Measurements from ENCODE around the gene RTTN. TPM values are rescaled to one million over a fixed set of nuclear protein-coding genes. Genes with fewer than 3 reads are reported as not detected.

RTTN gene
- polyA plus RNA-seq, 3 donors: 0.22 to 2.7 (median 0.25) TPM

GRCh38 chr18:70037431-70038061 lies 167.9 kb downstream of the RTTN start:
- Histone ChIP-seq H3K4me3 (replicated peaks in 1 of 3; ENCODE audit: low read depth in 2 of 3, low read length in 3 of 3) (no peak overlapping the region), H4K20me1 (ENCODE audit: insufficient read depth, low read length) (no peaks in the 10 kb centered on the region), H3K36me3 (replicated peaks in 1 of 2; ENCODE audit: control insufficient read depth in 1 of 2, insufficient read depth in 2 of 2, low read length in 2 of 2) (peaks cover 0 to 8% of the 10 kb centered on the region in 2 donors), H3K4me1 (ENCODE audit: control insufficient read depth in 1 of 2, insufficient read depth in 2 of 2, low read length in 2 of 2) (no peaks in the 10 kb centered on the region), H3K27ac (ENCODE audit: low read depth in 1 of 2, low read length in 2 of 2) (no peak overlapping the region), H3K9me3 (replicated peaks in 1 of 2; ENCODE audit: control insufficient read depth in 1 of 2, insufficient read depth in 1 of 2, low read length in 2 of 2) (no peaks in the 10 kb centered on the region), H3K4me2 (replicated peaks; ENCODE audit: extremely low read depth, low read length, poor library complexity, severe bottlenecking) (no peak overlapping the region), H3K27me3 (ENCODE audit: control insufficient read depth in 2 of 2, insufficient read depth in 2 of 2, low read length in 2 of 2) (no peaks in the 10 kb centered on the region), H3K9ac (ENCODE audit: insufficient read depth, low read length, poor library complexity, severe bottlenecking) (no peak overlapping the region), H3K79me2 (ENCODE audit: insufficient read depth, low read length) (no peaks in the 10 kb centered on the region), H2AFZ (ENCODE audit: insufficient read depth, low read depth, low read length, poor library complexity, severe bottlenecking) (no peak overlapping the region)
- Mint-ChIP-seq H3K4me1 (peaks cover 4% of the 10 kb centered on the region), H3K27ac (peak overlapping the region in 3 of 7 donors; percentile 21 to 50 (median 34)), H3K9me3 (peaks cover 0 to 10% (median 5%) of the 10 kb centered on the region in 7 donors), H3K36me3 (peaks cover 29 to 43% of the 10 kb centered on the region in 2 donors), H3K27me3 (ENCODE audit: low read depth in 3 of 3) (peaks cover 0 to 1% (median 0%) of the 10 kb centered on the region in 3 donors), H3K4me3 (no peak overlapping the region)
- TF ChIP-seq, protein P1, sequence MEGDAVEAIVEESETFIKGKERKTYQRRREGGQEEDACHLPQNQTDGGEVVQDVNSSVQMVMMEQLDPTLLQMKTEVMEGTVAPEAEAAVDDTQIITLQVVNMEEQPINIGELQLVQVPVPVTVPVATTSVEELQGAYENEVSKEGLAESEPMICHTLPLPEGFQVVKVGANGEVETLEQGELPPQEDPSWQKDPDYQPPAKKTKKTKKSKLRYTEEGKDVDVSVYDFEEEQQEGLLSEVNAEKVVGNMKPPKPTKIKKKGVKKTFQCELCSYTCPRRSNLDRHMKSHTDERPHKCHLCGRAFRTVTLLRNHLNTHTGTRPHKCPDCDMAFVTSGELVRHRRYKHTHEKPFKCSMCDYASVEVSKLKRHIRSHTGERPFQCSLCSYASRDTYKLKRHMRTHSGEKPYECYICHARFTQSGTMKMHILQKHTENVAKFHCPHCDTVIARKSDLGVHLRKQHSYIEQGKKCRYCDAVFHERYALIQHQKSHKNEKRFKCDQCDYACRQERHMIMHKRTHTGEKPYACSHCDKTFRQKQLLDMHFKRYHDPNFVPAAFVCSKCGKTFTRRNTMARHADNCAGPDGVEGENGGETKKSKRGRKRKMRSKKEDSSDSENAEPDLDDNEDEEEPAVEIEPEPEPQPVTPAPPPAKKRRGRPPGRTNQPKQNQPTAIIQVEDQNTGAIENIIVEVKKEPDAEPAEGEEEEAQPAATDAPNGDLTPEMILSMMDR (IDR thresholded peaks at IDR 0.05): no peak
- 98% methylated on average over 6 of the region's 6 CpGs for whole genome bisulfite sequencing (ENCODE audit: insufficient coverage)
- intact Hi-C loops (cut with micrococcal nuclease): no loop called here
- DNase-seq: no peak

GRCh38 chr18:70036771-70037347 lies 168.6 kb downstream of the RTTN start:
- Histone ChIP-seq H3K4me1 (ENCODE audit: control insufficient read depth in 1 of 2, insufficient read depth in 2 of 2, low read length in 2 of 2) (no peaks in the 10 kb centered on the region), H3K4me2 (replicated peaks; ENCODE audit: extremely low read depth, low read length, poor library complexity, severe bottlenecking) (no peak overlapping the region), H3K9me3 (replicated peaks in 1 of 2; ENCODE audit: control insufficient read depth in 1 of 2, insufficient read depth in 1 of 2, low read length in 2 of 2) (no peaks in the 10 kb centered on the region), H2AFZ (ENCODE audit: insufficient read depth, low read depth, low read length, poor library complexity, severe bottlenecking) (no peak overlapping the region), H3K79me2 (ENCODE audit: insufficient read depth, low read length) (no peaks in the 10 kb centered on the region), H3K9ac (ENCODE audit: insufficient read depth, low read length, poor library complexity, severe bottlenecking) (no peak overlapping the region), H3K27me3 (ENCODE audit: control insufficient read depth in 2 of 2, insufficient read depth in 2 of 2, low read length in 2 of 2) (no peaks in the 10 kb centered on the region), H3K4me3 (replicated peaks in 1 of 3; ENCODE audit: low read depth in 2 of 3, low read length in 3 of 3) (no peak overlapping the region), H3K27ac (ENCODE audit: low read depth in 1 of 2, low read length in 2 of 2) (no peak overlapping the region), H3K36me3 (replicated peaks in 1 of 2; ENCODE audit: control insufficient read depth in 1 of 2, insufficient read depth in 2 of 2, low read length in 2 of 2) (peaks cover 0 to 8% of the 10 kb centered on the region in 2 donors), H4K20me1 (ENCODE audit: insufficient read depth, low read length) (no peaks in the 10 kb centered on the region)
- peaks cover 4% of the 10 kb centered on the region for H3K4me1 Mint-ChIP-seq
- H3K36me3 Mint-ChIP-seq: peaks cover 32 to 46% of the 10 kb centered on the region in 2 donors
- H3K4me3 Mint-ChIP-seq: no peak overlapping the region
- TF ChIP-seq, protein P1 (IDR thresholded peaks at IDR 0.05): no peak
- H3K27ac Mint-ChIP-seq: peak overlapping the region in 2 of 7 donors; percentile 28 to 31
- H3K27me3 Mint-ChIP-seq (ENCODE audit: low read depth in 3 of 3): peaks cover 0 to 1% (median 0%) of the 10 kb centered on the region in 3 donors
- no peak for DNase-seq
- intact Hi-C loops (cut with micrococcal nuclease): no loop called here
- H3K9me3 Mint-ChIP-seq: peaks cover 0 to 10% (median 5%) of the 10 kb centered on the region in 7 donors
- 100% methylated on average over 3 of the region's 8 CpGs for WGBS (ENCODE audit: insufficient coverage)

Measured in CD14-positive monocyte (primary cell).